Forelimb muscle (tissue), 1 donor: ENCODE results near the gene TBC1D24. TPM values are rescaled to one million over a fixed set of nuclear protein-coding genes. Genes with fewer than 3 reads are reported as not detected.

Experiments used
- polyA plus RNA-seq: library from polyadenylated mRNA; unstranded; fragments of 120-200 nt; gene quantifications from one replicate; pipeline ENCODE4 v1.2.1, GENCODE V29; 2013; ENCODE audit not compliant: insufficient read length

TBC1D24 gene
- polyA plus RNA-seq, 1 donor, result 25.1 TPM

Other genes starting within 250 kb of the TBC1D24 start
- 1.1 TPM for gene DNASE1L2, start 238.7 kb upstream of the TBC1D24 start, polyA plus RNA-seq
- gene ECI1, start 223.5 kb upstream of the TBC1D24 start, polyA plus RNA-seq, result 56.3 TPM
- gene RNPS1, start 207.0 kb upstream of the TBC1D24 start, polyA plus RNA-seq, result 160 TPM
- gene ABCA3, start 134.4 kb upstream of the TBC1D24 start, polyA plus RNA-seq, result 14.5 TPM
- gene CCNF, start 45.7 kb upstream of the TBC1D24 start, polyA plus RNA-seq, result 6.2 TPM
- 4.4 TPM for gene TEDC2, start 15.0 kb upstream of the TBC1D24 start, polyA plus RNA-seq
- gene NTN3, start 3.8 kb upstream of the TBC1D24 start, polyA plus RNA-seq, result 3.6 TPM
- 112 TPM for gene ATP6V0C, start 38.8 kb downstream of the TBC1D24 start, polyA plus RNA-seq
- gene AMDHD2, start 45.2 kb downstream of the TBC1D24 start, polyA plus RNA-seq, result 9.7 TPM
- gene CEMP1, start 56.3 kb downstream of the TBC1D24 start, polyA plus RNA-seq, result 2.0 TPM
- 30.2 TPM for gene PDPK1, start 62.9 kb downstream of the TBC1D24 start, polyA plus RNA-seq
- 24.4 TPM for gene KCTD5, start 207.4 kb downstream of the TBC1D24 start, polyA plus RNA-seq
- 1.4 TPM for gene PRSS27, start 245.1 kb downstream of the TBC1D24 start, polyA plus RNA-seq